ENCODE data around the gene CNKSR3.

GRCh38 chr6:154428897-154429296 is 81.6 kb downstream of the CNKSR3 start:
- TF ChIP-seq CTCF (IDR thresholded peaks at IDR 0.05; ENCODE audit: borderline replicate concordance, extremely low read depth, low read length, poor library complexity, severe bottlenecking): no peak
- no peak for TF ChIP-seq EZH2 (IDR thresholded peaks at IDR 0.05; ENCODE audit: borderline replicate concordance, low read depth, low read length, severe bottlenecking)

Measured in DND-41 (cell line).